Stimulated activated CD4-positive, alpha-beta T cell treated with anti-CD3 and anti-CD28 coated beads, Interleukin-15, amount 100 ng/mL, for 24 hours (primary cell): Measurements from ENCODE around the gene SEMA6B.
"Not testable (repeated sequence)": the region's sequence is repeated elsewhere in the genome, so short reads cannot be mapped to it uniquely, and the experiment has no call there.

ENCODE experiments used
- DNase-seq: peaks from one replicate; pipeline ENCODE4 v3.0.0-alpha.2; 2020

Gene SEMA6B

DNA sequence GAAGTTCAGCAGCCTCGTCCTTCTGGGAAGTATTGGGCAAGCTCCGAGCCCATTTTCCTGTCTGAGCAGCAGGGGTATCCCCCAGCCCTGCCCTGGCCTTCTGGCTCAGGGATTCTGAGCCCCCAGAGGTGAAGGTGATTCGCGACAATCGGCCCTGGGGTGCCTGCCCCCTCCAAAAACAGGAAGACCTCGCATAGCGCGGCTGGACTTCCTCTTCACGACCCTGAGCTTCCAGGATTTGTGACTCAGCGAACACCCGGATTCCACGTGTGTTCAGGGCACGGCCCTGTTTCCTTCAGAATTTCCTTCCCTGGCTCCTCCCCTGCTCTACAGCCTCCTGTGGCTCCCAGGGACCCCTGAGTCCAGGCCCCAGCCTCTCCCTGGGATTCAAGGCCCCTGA lies at the start of gene SEMA6B:
TSS of gene SEMA6B (minus strand) at position 116 of the 400 bp plus-strand sequence. CDS start 1,227 bp downstream, outside the sequence.
- DNase-seq, result no peak

GRCh38 chr19:4606921-4607678 lies 47.6 kb upstream of the SEMA6B start:
- no peak for DNase-seq

GRCh38 chr19:4606181-4606580 lies 46.7 kb upstream of the SEMA6B start:
- DNase-seq, result no peak

DNA sequence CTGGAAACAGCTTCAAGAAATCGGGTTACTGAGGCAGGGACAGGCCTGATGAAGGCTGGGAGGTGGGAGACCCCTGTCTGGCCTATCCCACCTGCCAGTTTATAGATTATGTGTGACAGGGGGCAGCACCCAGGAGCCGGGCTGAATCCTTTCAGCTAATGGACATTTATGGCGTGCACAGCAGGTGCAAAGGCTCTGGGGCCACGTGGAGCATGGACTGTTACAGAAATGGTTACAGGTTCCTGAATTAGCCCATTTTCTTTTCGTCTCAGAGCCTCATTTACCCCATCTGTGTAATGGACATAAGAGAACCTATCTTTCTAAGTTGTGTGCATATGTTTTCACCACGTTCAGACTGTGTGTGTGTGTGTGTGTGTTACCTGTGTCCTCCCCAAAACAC lies 45.4 kb upstream of the SEMA6B start:
- no peak for DNase-seq

DNA sequence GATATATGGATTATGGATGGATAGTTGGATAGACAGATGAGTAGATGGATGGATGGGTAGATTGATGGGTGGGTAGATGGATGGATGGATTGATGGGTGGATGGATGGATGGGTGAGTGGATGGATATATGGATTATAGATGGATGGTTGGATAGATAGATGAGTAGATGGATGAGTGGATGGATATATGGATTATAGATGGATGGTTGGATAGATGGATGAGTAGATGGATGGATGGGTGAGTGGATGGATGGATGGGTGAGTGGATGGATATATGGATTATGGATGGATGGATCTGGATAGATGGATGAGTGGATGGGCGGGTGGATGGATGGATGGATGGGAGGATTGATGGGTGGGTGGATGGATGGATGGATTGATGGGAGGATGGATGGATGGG lies 43.4 kb upstream of the SEMA6B start:
- DNase-seq, result no peak

DNA sequence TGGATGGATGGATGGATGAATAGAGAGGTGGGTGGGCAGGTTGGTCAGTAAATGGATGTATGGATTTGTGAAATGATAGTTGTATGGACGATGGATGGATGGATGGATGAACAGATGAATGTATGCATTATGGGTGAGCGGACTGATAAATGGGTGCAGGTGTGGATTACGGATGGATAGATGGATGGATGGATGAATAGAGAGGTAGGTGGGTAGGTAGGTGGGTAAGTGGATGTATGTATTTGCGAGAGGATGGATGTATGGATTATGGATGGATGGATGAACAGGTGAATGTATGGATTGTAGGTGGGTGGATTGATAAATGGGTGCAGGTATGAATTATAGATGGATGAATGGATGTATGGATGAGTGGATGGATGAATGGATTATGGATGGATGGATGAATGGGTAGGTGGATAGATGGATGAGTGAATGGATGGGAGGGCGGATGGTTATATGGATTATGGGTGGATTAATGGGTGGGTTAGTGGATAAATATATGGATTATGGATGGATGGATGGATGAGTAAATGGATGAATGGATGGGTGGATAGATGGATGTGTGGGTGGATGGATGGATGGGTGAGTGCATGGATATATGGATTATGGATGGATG lies 42.8 kb upstream of the SEMA6B start:
- no peak for DNase-seq

- no peak for DNase-seq
Measured at GRCh38 chr19:4600893-4601292, 41.4 kb upstream of the SEMA6B start.

- no peak for DNase-seq
Measured at GRCh38 chr19:4600082-4600481, 40.6 kb upstream of the SEMA6B start.

DNA sequence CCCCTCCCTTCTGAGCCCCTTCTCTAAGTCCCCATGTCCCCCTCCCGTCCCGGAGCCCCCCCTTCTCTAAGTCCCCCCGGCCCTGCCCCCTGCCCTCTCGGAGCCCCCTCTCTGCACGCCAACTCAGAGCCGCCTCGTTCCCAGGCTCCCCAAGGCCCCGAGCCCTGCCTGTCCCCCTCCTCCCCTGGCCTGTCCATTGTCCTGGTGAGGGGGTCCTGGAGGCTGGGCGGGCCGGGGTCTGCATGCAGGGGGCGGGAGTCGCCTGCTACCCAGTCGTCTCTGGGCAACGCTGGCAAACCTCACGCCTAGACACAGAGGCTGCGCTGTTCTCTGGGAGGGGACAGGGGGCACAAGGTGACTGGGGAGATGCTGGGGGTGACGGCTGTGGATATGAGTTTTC lies 39.2 kb upstream of the SEMA6B start:
- DNase-seq, result no peak

DNA sequence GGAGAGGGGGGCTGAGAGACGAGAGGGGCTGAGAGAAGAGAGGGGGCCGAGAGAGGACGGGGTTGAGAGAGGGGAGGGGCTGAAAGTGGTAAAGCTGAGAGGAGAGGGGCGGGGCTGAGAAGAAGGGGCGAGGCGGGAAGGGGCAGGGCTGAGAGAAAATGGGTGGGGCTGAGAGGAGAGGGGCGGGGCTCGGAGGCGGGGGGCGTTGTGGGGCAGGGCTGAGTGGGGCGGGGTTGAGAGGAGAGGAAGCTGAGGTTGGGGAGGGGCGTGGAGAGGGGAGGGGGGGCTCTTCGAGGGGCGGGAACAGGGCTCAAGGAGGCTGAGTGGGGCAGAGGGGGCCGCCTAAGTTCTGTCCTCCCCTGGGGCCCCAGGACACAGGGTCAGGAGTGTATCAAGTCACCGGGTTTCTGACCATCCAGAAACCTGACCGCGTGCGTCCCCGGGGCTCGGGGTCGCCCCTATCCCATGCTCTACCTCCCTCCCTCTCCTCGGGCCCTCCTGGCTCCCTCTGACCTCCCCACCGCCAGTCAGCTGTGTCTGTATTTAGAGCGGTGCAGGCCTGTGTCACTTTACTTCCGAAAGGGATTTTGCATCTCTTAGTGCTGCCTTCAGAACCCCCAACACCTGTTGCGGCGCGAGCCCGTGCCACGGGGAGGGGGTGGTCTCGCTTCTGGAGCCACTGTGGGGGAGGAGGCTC lies 38.6 kb upstream of the SEMA6B start:
- DNase-seq, result peak; percentile 60

DNA sequence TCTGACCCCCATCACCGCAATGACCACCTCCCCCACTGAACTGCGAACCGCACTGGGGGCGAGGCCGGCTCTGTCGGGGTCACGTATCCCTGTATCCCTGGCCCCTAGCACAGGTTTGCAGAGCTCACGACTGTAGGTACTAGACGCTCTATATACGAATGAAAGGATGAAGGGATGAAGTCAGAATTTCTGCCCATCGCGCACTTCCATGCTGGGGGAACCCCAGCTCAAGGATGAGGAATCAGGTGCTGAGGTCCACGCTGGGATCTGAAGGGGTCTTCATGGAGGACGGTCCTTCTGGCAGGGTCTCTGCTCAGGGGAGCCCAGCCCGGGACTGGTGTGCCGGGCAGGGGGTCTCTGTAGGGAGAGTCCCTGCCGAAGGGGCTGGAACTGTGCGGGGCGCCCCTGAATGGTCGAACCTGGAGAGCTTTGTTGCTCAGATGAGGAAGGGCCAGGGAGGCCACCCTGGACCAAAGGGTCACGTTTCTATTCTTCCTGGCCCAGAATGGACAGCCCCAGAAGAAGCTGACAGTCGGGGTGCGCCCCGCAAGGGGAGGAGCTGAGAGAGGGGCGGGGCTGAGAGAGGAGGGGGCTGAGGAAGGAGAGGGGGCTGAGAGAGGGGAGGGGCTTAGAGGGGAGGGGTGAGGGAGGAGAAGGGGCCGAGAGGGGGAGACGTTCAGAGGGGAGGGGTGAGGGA lies 37.9 kb upstream of the SEMA6B start:
- DNase-seq, result no peak

- no peak for DNase-seq
Measured at GRCh38 chr19:4596033-4596904, 36.8 kb upstream of the SEMA6B start.

GRCh38 chr19:4595158-4595557 lies 35.7 kb upstream of the SEMA6B start:
- DNase-seq, result not testable (repeated sequence)

DNA sequence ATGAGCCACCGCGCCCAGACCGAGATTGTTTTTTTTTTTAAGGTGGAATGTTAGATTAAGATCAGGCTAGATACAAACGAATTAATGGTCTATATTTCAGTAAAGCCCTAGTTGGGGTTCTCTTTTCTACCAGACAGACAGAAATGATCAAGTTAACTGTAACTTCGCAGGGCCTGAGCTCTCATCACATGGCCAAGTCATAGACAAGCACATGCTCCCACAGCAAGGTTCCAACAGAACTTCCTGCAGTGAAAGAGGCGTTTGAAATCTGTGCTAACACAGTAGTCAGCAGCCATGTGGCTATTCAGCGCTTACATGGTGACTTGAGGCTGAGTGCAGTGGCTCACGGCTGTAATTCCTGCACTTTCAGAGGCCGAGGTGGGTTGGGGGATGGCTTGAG lies 34.7 kb upstream of the SEMA6B start:
- no peak for DNase-seq

DNA sequence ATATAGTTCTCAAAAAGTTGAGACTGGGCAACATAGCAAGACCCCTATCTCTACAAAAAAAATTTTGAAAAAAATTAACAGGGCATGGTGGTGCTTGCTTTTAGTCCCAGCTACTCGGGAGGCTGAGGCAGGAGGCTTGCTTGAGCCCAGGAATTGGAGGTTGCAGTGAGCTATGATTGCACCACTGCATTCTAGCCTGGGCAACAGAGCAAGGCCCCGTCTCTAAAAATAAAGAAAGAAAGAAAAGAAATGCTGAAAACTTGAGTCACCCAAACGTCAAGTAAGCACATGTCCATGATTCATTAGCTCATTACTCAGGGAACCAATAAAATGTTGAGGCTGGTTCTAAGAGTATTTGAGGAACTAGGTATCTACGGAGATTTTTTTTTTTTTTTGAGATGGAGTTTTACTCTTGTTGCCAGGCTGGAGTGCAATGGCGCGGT lies 33.9 kb upstream of the SEMA6B start:
- no peak for DNase-seq

DNA sequence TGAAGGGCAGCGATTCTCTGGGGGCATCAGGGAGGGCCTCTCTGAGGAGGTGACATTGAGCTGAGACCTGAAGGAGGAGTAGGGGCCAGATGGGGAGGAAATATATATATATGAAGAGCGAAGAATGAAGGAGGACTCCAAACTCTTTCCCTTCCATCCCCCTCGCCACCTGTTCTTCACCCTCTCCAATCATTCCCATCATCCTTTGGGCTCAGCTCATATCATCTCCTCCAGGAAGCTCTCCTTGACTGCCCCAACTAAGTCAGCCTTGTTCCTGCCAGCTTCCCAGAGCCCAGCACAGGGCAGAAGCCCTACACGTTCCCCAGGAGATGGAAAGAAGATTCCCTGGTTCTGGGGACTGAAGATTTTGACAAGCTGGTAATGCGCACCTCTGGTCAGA lies 33.0 kb upstream of the SEMA6B start:
- no peak for DNase-seq

- DNase-seq, result no peak
Measured at GRCh38 chr19:4591320-4591719, 31.8 kb upstream of the SEMA6B start.

- DNase-seq, result no peak
Measured at GRCh38 chr19:4590559-4590958, 31.1 kb upstream of the SEMA6B start.

DNA sequence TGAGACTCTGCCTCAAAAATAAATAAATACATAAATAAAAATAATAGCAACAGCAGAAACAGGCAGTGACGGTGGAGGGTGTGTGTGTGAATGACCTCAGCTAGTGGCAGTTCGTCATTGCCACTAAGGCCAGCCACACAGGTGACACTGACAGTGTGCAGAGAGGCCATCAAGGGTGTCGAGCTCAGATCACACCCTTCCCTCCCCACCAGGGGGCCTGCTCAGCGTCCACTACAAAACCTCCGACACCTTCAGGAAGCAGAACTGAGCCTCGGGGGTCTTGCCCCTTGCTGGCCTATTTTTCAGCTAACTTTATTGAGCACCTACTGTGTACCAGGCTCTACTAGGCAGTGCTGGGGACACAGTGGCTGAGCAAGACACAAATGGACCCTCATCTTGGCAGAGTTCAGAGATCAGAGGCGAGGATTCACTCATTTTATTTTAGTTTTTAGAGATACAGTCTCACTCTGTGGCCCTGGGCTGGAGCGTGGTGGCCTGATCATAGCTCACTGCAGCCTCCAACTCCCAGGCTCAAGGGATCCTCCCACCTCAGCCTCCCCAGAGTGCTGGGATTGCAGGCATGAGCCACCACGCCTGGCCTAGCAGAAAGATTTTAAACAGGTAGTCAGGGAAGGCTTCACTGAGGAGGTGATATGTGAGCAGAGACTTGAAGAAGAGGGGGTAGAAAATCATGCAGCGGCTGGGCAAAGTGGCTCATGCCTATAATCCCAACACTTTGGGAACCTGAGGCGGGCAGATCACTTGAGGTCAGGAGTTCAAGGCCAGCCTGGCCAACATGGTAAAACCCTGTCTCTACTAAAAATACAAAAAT lies 30.3 kb upstream of the SEMA6B start:
- DNase-seq, result peak; percentile 27

DNA sequence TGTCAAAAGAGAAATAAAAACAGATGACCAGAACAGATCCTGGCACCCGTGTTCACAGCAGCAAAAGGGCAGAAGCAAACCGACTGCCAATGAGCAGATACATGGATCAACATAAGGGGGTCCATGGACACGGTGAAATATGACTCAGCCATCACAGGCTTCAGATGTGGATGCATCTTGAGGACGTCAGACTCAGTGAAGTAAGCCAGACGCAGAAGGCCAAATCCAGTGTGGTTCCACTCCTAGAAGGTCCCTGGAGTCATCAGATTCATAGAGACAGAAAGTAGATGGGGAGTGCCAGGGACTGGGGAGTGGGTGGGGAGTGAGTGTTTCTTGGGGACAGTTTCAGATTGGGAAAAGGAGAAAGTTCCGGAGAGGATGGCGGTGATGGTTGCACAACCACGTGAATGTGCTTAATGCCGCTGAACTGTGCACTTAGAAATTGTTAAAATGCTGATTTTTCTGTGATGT lies 28.8 kb upstream of the SEMA6B start:
- no peak for DNase-seq

DNA sequence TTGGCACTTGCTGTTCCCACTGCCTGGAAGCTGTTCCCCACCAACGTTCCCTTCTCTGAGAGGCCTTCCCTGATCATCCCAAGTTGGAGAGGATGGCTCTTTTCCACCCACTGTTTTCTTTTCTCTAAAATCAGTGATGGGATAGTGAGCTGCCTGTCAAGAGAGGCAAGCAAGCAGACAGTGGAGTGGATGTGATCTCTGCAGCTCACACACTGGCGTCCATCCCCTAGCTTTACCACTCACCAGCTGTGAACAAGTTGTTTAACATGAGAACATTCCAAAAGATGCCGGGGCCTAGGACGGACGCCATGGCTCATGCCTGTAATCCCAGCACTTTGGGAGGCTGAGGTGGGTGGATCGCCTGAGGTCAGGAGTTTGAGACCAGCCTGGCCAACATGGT lies 28.0 kb upstream of the SEMA6B start:
- DNase-seq, result no peak
